Activated CD4-positive, CD25-positive, alpha-beta regulatory T cell treated with anti-CD3 and anti-CD28 coated beads, Interleukin-2, amount 50 U/mL, for 24 hours (primary cell): ENCODE data around the gene CADPS2.
"Not testable (repeated sequence)": the region's sequence is repeated elsewhere in the genome, so short reads cannot be mapped to it uniquely, and the experiment has no call there.

Experiments
- ATAC-seq, 2 donors: fragments of 150-1000 bp; cut with Tn5 transposase; one replicate each; pipeline ENCODE4 v1.10.0; 2021; ENCODE audit warnings: mild to moderate bottlenecking in 1 of 2, moderate library complexity in 1 of 2

The CADPS2 gene

GRCh38 chr7:122304996-122305421 lies 581.3 kb downstream of the CADPS2 start:
- ATAC-seq = no peak

GRCh38 chr7:122304319-122304975 lies 581.8 kb downstream of the CADPS2 start, which contains the start of gene FEZF1:
Gene FEZF1, minus strand, starts transcription at chr7:122304750. Its CDS starts 313 bp downstream, at chr7:122304437.
- ATAC-seq = no peak

- no peak for ATAC-seq
Observed at GRCh38 chr7:122303531-122304318, 582.5 kb downstream of the CADPS2 start.

GRCh38 chr7:122302761-122303530 lies 583.3 kb downstream of the CADPS2 start:
- no peak for ATAC-seq

GRCh38 chr7:122301858-122302760 lies 584.2 kb downstream of the CADPS2 start:
- no peak for ATAC-seq

- ATAC-seq = no peak
Observed at GRCh38 chr7:122300956-122301833, 585.1 kb downstream of the CADPS2 start.

GRCh38 chr7:122300211-122300932 lies 585.9 kb downstream of the CADPS2 start:
- ATAC-seq = no peak

- ATAC-seq = no peak
Observed at GRCh38 chr7:122299624-122300210, 586.5 kb downstream of the CADPS2 start.

- no peak for ATAC-seq
Observed at GRCh38 chr7:122298618-122299017, 587.6 kb downstream of the CADPS2 start.

GRCh38 chr7:122298131-122298530 lies 588.1 kb downstream of the CADPS2 start:
- no peak for ATAC-seq

- ATAC-seq = no peak
Observed at GRCh38 chr7:122291189-122291588, 595.1 kb downstream of the CADPS2 start.

GRCh38 chr7:122290476-122290875 lies 595.8 kb downstream of the CADPS2 start:
- ATAC-seq = no peak

GRCh38 chr7:122289426-122289825 lies 596.8 kb downstream of the CADPS2 start:
- no peak for ATAC-seq

- ATAC-seq = not testable (repeated sequence)
Observed at GRCh38 chr7:122284608-122285007, 601.7 kb downstream of the CADPS2 start.

- no peak for ATAC-seq
Observed at GRCh38 chr7:122273117-122273516, 613.1 kb downstream of the CADPS2 start.

- ATAC-seq = no peak
Observed at GRCh38 chr7:122269241-122269640, 617.0 kb downstream of the CADPS2 start.
